Tibial nerve (tissue), 4 donors: Measurements from ENCODE around the gene MATN3. TPM values are rescaled to one million over a fixed set of nuclear protein-coding genes. Genes with fewer than 3 reads are reported as not detected.

Experiments used
- DNase-seq, 2 donors: peaks; one replicate each; pipeline ENCODE4 v3.0.0-alpha.2; 2019; ENCODE audit warnings: low spot score in 2 of 2
- H3K27ac ChIP-seq, 4 donors: fragments of 200-600 bp; sonication (generic) in 3 of 4; one replicate each; pipeline ENCODE4 v1.5.1; 2017 to 2019; ENCODE audit warnings: mild to moderate bottlenecking in 1 of 4
- H3K27me3 ChIP-seq, 2 donors: fragments of 200-600 bp; sonication (generic) in 1 of 2; one replicate each; pipeline versions ENCODE4 v1.5.1 to v1.6.0; 2017 to 2019
- H3K36me3 ChIP-seq, 3 donors: fragments of 200-600 bp; sonication (generic); one replicate each; pipeline ENCODE4 v1.5.1; 2018 to 2019
- H3K4me1 ChIP-seq, 4 donors: fragments of 200-600 bp; sonication (generic) in 3 of 4; one replicate each; pipeline ENCODE4 v1.5.1; 2017 to 2019
- H3K4me3 ChIP-seq, 4 donors: fragments of 200-600 bp; sonication (generic) in 3 of 4; one replicate each; pipeline ENCODE4 v1.5.1; 2017 to 2019; ENCODE audit warnings: mild to moderate bottlenecking in 1 of 4, moderate library complexity in 1 of 4
- H3K9me3 ChIP-seq, 4 donors: fragments of 200-600 bp; sonication (generic) in 3 of 4; one replicate each; pipeline ENCODE4 v1.5.1; 2017 to 2019
- CTCF ChIP-seq, 5 experiments: fragments of 200-600 bp in 3 of 5; fragments of 450-650 bp in 2 of 5; sonication (generic) in 3 of 5; IDR thresholded peaks; one replicate each; pipeline ENCODE4 v1.5.1; 2016 to 2019; ENCODE audit warnings: antibody characterized with exemption in 5 of 5, mild to moderate bottlenecking in 3 of 5, moderate library complexity in 2 of 5
- EP300 ChIP-seq, 2 donors: sonication (generic); formaldehyde crosslinking; IDR thresholded peaks; one replicate each; pipeline ENCODE4 v1.6.1; 2017; ENCODE audit warnings: antibody characterized with exemption in 2 of 2, mild to moderate bottlenecking in 1 of 2
- POLR2A ChIP-seq, 2 donors: fragments of 450-650 bp; IDR thresholded peaks; one replicate each; pipeline ENCODE4 v1.6.1; 2017; ENCODE audit warnings: antibody characterized with exemption in 2 of 2, mild to moderate bottlenecking in 2 of 2, moderate library complexity in 2 of 2
- WGBS, 2 donors: methylation state at CpG; one replicate each; pipeline ENCODE4 v1.1.5; 2018; 5-methylcytosine and 5-hydroxymethylcytosine counted together
- total RNA-seq, 4 donors: library from RNA; depleted of rRNA; stranded (reverse); fragments of >200 nt; gene quantifications; one replicate each; pipeline ENCODE4 v1.1.0, GENCODE V29; 2016

MATN3 gene
- total RNA-seq, 4 donors from 2014 or later: 11.4 to 35.2 (median 29.8) TPM

- H3K4me1 ChIP-seq: peaks cover 0 to 88% (median 45%) of the 10 kb centered on the region in 4 donors
- WGBS, 2 donors: 82 to 89% methylated on average over 4 of the region's 4 CpGs
- H3K4me3 ChIP-seq: no peak overlapping the region
Measured at GRCh38 chr2:20044778-20045177, 32.3 kb upstream of the MATN3 start.

GRCh38 chr2:20042531-20042930, 30.1 kb upstream of the MATN3 start:
- 15 to 19% methylated on average over 2 of the region's 2 CpGs for WGBS, 2 donors
- DNase-seq: no peak
- Histone ChIP-seq H3K27me3 (no peaks in the 10 kb centered on the region), H3K36me3 (peaks cover 0 to 33% (median 14%) of the 10 kb centered on the region in 3 donors), H3K4me3 (no peak overlapping the region), H3K27ac (peak overlapping the region in 2 of 4 donors; percentile 3 to 24), H3K9me3 (no peaks in the 10 kb centered on the region), H3K4me1 (peaks cover 0 to 83% (median 34%) of the 10 kb centered on the region in 4 donors)
- TF ChIP-seq POLR2A (IDR thresholded peaks at IDR 0.05) (no peak), EP300 (IDR thresholded peaks at IDR 0.05) (no peak), CTCF (IDR thresholded peaks at IDR 0.05) (no peak)

More at GRCh38 chr2:20044778-20045177, 32.3 kb upstream of the MATN3 start:
- Histone ChIP-seq H3K9me3 (no peaks in the 10 kb centered on the region), H3K27ac (peak overlapping the region in 1 of 4 donors; percentile 32), H3K36me3 (peaks cover 0 to 11% (median 9%) of the 10 kb centered on the region in 3 donors), H3K27me3 (no peaks in the 10 kb centered on the region)
- DNase-seq: no peak
- TF ChIP-seq POLR2A (IDR thresholded peaks at IDR 0.05): no peak
- TF ChIP-seq CTCF (IDR thresholded peaks at IDR 0.05): no peak

DNA sequence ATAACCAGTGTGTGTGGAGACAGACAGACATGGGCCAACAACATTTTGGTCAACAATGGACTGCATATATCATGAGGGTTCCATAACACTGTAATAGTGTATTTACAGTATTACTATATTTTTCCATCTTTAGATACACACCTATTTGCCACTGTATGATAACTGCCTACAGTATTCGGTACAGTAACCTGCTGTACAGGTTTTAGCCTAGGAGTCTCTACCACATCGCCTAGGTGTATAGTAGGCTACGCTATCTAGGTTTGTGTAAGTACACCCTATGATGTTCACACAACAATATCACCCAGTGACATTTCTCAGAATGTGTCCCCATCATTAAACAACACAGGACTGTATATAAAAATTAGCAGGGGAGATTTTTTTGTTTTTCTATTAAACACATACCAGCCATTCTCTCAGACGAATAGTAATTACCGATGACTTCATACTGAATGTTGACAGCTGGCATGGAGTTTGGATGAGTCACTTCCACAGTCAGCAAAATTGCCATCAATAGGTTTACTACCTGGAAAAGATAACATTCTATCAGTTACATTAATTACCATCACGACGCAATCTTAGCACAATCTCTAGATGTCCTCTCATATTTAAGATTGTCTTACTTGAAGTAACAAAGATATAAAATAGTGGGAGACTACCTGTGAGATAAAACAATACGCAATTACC, 28.2 kb upstream of the MATN3 start:
- Histone ChIP-seq H3K4me3 (no peak overlapping the region), H3K36me3 (peaks cover 0 to 51% (median 23%) of the 10 kb centered on the region in 3 donors), H3K27me3 (no peaks in the 10 kb centered on the region), H3K9me3 (no peaks in the 10 kb centered on the region), H3K4me1 (peaks cover 0 to 88% (median 35%) of the 10 kb centered on the region in 4 donors), H3K27ac (no peak overlapping the region)
- no peak for DNase-seq
- WGBS, 2 donors: 80 to 84% methylated on average over 8 of the region's 8 CpGs
- TF ChIP-seq EP300 (IDR thresholded peaks at IDR 0.05) (no peak), POLR2A (IDR thresholded peaks at IDR 0.05) (no peak), CTCF (IDR thresholded peaks at IDR 0.05) (no peak)

DNA sequence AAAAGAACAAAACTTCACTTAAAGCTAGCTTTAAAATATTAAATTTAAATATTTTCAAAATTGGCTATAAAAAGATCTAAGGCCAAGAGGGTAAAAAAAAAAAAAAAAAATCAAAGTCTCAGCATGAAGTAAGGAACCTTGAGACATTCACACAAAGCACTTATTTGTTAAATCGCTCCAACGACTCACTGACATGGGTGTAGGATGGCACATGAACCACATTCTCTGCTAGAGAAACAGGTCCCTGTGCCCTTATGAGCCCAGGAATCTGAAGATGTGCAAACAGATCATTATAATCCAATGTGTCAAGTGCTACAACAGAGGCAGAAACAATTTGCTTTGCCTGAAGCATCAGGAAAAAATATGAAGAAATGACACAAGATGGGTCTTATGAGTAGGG, 25.2 kb upstream of the MATN3 start:
- H3K9me3 ChIP-seq: no peaks in the 10 kb centered on the region
- peaks cover 0 to 71% (median 15%) of the 10 kb centered on the region in 4 donors for H3K4me1 ChIP-seq
- H3K27ac ChIP-seq: no peak overlapping the region
- H3K4me3 ChIP-seq: no peak overlapping the region
- no peaks in the 10 kb centered on the region for H3K27me3 ChIP-seq
- WGBS, 2 donors: 49 to 64% methylated on average over 2 of the region's 2 CpGs
- H3K36me3 ChIP-seq: peaks cover 4 to 80% (median 28%) of the 10 kb centered on the region in 3 donors
- TF ChIP-seq CTCF (IDR thresholded peaks at IDR 0.05) (no peak), EP300 (IDR thresholded peaks at IDR 0.05) (no peak), POLR2A (IDR thresholded peaks at IDR 0.05) (no peak)
- no peak for DNase-seq

DNA sequence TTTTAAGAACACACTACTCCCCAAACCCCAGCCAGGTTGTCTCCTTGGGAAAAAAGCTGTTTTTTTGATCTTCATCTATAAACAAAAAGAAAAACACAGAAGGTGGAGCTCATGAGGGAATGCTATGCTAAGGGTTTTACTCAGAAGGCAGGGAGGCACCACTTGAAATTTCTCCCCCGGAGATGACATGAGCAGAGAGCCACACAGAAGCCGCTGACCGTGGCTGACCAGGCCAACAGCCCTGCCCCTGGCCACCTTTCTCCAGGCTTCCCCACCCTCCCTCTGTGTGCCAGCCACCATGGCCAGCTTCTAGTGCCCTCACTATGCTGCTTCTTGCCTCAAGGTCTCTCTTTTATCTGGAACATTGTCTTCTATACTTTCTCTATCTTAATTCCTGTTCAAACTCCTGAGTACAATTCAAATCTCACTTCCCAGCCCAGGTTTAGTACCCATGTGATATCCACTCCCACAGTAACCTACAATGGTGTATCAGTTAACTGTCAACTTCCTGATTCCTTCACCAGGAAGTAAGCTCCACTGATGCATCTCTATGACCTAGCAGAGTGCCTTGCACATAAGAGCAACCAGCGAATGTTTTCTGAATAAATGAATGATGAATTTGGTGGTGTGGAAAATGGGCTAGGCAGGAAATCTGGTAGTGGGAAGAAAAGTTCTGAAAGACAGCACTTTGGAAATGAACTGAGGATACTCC, 23.6 kb upstream of the MATN3 start:
- DNase-seq: no peak
- no peak overlapping the region for H3K4me3 ChIP-seq
- no peaks in the 10 kb centered on the region for H3K9me3 ChIP-seq
- 61 to 72% methylated on average over 4 of the region's 4 CpGs for WGBS, 2 donors
- H3K27me3 ChIP-seq: no peaks in the 10 kb centered on the region
- TF ChIP-seq POLR2A (IDR thresholded peaks at IDR 0.05) (no peak), EP300 (IDR thresholded peaks at IDR 0.05) (no peak), CTCF (IDR thresholded peaks at IDR 0.05) (no peak)
- H3K4me1 ChIP-seq: peaks cover 0 to 57% (median 3%) of the 10 kb centered on the region in 4 donors
- H3K36me3 ChIP-seq: peaks cover 4 to 95% (median 28%) of the 10 kb centered on the region in 3 donors
- no peak overlapping the region for H3K27ac ChIP-seq
